Fibroblast of lung (primary cell): ENCODE results near the gene KIF1C. TPM values are rescaled to one million over a fixed set of nuclear protein-coding genes. Genes with fewer than 3 reads are reported as not detected.

Experiments
- DNase-seq, 2 donors: peaks; one replicate each; pipeline versions ENCODE4 v3.0.0 to v3.0.0-alpha.2; 2010; ENCODE audit warnings: low read depth in 2 of 2
- H2AFZ ChIP-seq: 2 replicates; pipeline ENCODE4 v1.5.1; 2012; ENCODE audit warnings: low read length, control low read depth, inconsistent platforms
- H3K27ac ChIP-seq: 2 replicates; pipeline ENCODE4 v1.5.1; 2011; ENCODE audit warnings: low read length, control low read depth; ENCODE audit not compliant: insufficient read depth
- H3K27me3 ChIP-seq: 2 replicates; pipeline ENCODE4 v1.5.1; 2011; ENCODE audit warnings: mild to moderate bottlenecking, low read length; ENCODE audit not compliant: control insufficient read depth, insufficient read depth
- H3K36me3 ChIP-seq: 2 replicates; pipeline ENCODE4 v1.5.1; 2011; ENCODE audit warnings: low read length; ENCODE audit not compliant: control insufficient read depth, insufficient read depth
- H3K4me1 ChIP-seq: 2 replicates; pipeline ENCODE4 v1.5.1; 2011; ENCODE audit warnings: low read length; ENCODE audit not compliant: control insufficient read depth, insufficient read depth; ENCODE audit errors: extremely low read depth
- H3K4me2 ChIP-seq: 2 replicates; pipeline ENCODE4 v1.5.1; 2011; ENCODE audit warnings: low read length, control low read depth; ENCODE audit not compliant: insufficient read depth; ENCODE audit errors: extremely low read depth
- H3K4me3 ChIP-seq, 4 experiments: fragments of 200-600 bp in 1 of 4; sonication (generic) in 1 of 4; replicated peaks in 1 of 4; 2 replicates each; pipeline ENCODE4 v1.5.1; 2011 to 2016; ENCODE audit warnings: low read length in 4 of 4, low read depth in 3 of 4, mild to moderate bottlenecking in 3 of 4, control low read depth in 2 of 4, inconsistent platforms in 1 of 4, mixed read lengths in 1 of 4; ENCODE audit not compliant: insufficient read depth in 1 of 4; ENCODE audit errors: control extremely low read depth in 1 of 4
- H3K79me2 ChIP-seq: 2 replicates; pipeline ENCODE4 v1.5.1; 2012; ENCODE audit warnings: mild to moderate bottlenecking, low read length, inconsistent platforms; ENCODE audit not compliant: control insufficient read depth, insufficient read depth
- H3K9ac ChIP-seq: 2 replicates; pipeline ENCODE4 v1.5.1; 2011; ENCODE audit warnings: mild to moderate bottlenecking, low read length, control low read depth; ENCODE audit not compliant: insufficient read depth
- H3K9me3 ChIP-seq: 2 replicates; pipeline ENCODE4 v1.5.1; 2012; ENCODE audit warnings: low read depth, low read length; ENCODE audit not compliant: control insufficient read depth, insufficient read depth
- H4K20me1 ChIP-seq: 2 replicates; pipeline ENCODE4 v1.5.1; 2011; ENCODE audit warnings: low read length; ENCODE audit not compliant: control insufficient read depth, insufficient read depth; ENCODE audit errors: extremely low read depth
- CTCF ChIP-seq, 2 donors: IDR thresholded peaks in 1 of 2; conservative IDR thresholded peaks in 1 of 2; 1 replicate in 1 of 2; 2 replicates in 1 of 2; pipeline ENCODE4 v1.5.1; 2011 to 2012; ENCODE audit warnings: low read length in 2 of 2, control low read depth in 1 of 2, inconsistent platforms in 1 of 2, low read depth in 1 of 2, mild to moderate bottlenecking in 1 of 2
- EZH2 ChIP-seq: IDR thresholded peaks from 2 replicates; pipeline ENCODE4 v1.5.1; 2012; ENCODE audit warnings: low read length, control low read depth, mild to moderate bottlenecking; ENCODE audit errors: missing control alignments
- polyA plus RNA-seq, 2 donors: library from polyadenylated mRNA; depleted of rRNA in 1 of 2; stranded (reverse) in 1 of 2; unstranded in 1 of 2; fragments of >200 nt; gene quantifications; 2 replicates each; pipeline ENCODE4 v1.2.1, GENCODE V29; 2011 to 2012; ENCODE audit warnings: missing spikeins in 1 of 2
- total RNA-seq: library from RNA; depleted of rRNA; stranded (reverse); fragments of >200 nt; gene quantifications from 2 replicates; pipeline ENCODE4 v1.2.1, GENCODE V29; 2014

The KIF1C gene
- total and polyA plus RNA-seq, 2 donors (not counting 1 experiment from before 2014, with no cell fraction given) = 70.5 to 86.0 TPM

- Histone ChIP-seq H3K9ac (peak overlapping the region; percentile 67), H3K9me3 (no peaks in the 10 kb centered on the region), H3K27ac (peak overlapping the region; percentile 61), H4K20me1 (no peaks in the 10 kb centered on the region), H3K4me3 (peak overlapping the region; percentile 68 to 95 (median 92)), H3K27me3 (no peaks in the 10 kb centered on the region), H3K79me2 (peaks cover 29% of the 10 kb centered on the region), H3K4me1 (peaks cover 12% of the 10 kb centered on the region), H2AFZ (no peak overlapping the region), H3K4me2 (peak overlapping the region; percentile 86), H3K36me3 (peaks cover 20% of the 10 kb centered on the region)
- DNase-seq = no peak
- TF ChIP-seq EZH2 (no peak), CTCF (conservative IDR thresholded peaks at IDR 0.05 in 1 of 2, IDR thresholded peaks at IDR 0.05 in 1 of 2; ENCODE audit: low read depth in 1 of 2, low read length in 2 of 2) (no peak)
These were observed 1.1 kb downstream of the KIF1C start for GRCh38 chr17:4998732-4999429.

DNA sequence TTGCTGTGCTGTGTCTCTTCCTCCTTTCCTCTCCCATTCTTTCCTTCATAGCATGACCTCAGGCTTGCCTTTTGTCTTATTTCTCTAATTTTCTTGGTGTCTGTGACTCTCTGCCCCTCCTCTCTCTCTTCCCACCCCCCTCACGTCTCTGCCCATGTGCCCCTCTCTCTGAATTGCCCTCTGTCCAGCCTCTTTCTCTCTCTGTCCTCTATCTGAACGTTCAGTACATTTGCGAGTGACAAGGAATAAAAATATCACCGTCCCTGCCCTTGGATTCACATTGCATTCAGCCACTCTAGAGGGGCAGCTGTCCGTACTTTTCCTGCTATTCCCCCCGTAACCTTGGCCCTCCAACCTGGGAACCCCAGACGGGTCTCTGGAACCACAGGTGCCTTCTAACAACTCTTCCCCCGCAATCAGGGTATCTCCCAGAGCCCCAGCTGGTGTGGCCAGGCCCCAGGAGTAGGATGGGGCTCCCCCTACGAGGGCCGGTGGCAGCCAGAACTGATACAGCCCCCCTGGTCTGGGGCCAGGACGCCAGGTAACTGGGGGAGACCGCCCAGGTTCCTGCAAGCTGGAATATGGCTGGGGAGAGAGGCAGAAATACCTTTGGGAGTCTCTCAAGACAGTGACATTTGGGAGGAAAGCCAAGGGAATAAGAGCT, 1.8 kb downstream of the KIF1C start:
- TF ChIP-seq EZH2 = no peak
- no peak for TF ChIP-seq CTCF (conservative IDR thresholded peaks at IDR 0.05 in 1 of 2, IDR thresholded peaks at IDR 0.05 in 1 of 2; ENCODE audit: low read depth in 1 of 2, low read length in 2 of 2)
- Histone ChIP-seq H3K36me3 (peaks cover 25% of the 10 kb centered on the region), H3K9ac (no peak overlapping the region), H3K4me3 (peak overlapping the region; percentile 68 to 95 (median 92)), H3K79me2 (peaks cover 29% of the 10 kb centered on the region), H2AFZ (no peak overlapping the region), H4K20me1 (no peaks in the 10 kb centered on the region), H3K27me3 (no peaks in the 10 kb centered on the region), H3K27ac (peak overlapping the region; percentile 12), H3K4me1 (peaks cover 12% of the 10 kb centered on the region), H3K9me3 (no peaks in the 10 kb centered on the region), H3K4me2 (peak overlapping the region; percentile 86)
- DNase-seq = no peak

DNA sequence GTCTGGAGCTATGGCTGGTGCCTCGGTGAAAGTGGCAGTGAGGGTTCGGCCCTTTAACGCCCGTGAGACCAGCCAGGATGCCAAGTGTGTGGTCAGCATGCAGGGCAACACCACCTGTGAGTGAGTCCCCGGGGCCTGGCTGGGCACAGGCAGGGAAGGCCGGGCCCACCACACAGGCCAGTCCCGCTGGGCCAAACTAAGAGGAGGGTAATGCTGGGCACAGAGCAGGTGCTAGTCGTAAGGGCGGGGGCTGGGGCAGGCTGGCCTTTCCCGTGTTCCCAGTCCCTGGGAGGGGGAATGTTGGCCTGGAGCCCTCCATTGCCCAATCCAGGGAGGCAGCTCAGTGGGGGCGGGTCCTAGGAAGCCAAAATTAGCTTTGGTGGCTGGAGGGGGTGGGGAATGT, 2.5 kb downstream of the KIF1C start:
- Histone ChIP-seq H3K9me3 (no peaks in the 10 kb centered on the region), H3K4me1 (peaks cover 12% of the 10 kb centered on the region), H3K9ac (no peak overlapping the region), H3K36me3 (peaks cover 30% of the 10 kb centered on the region), H3K4me2 (peak overlapping the region; percentile 42), H3K79me2 (peaks cover 29% of the 10 kb centered on the region), H4K20me1 (no peaks in the 10 kb centered on the region), H2AFZ (no peak overlapping the region), H3K4me3 (peak overlapping the region in 3 of 4 experiments; percentile 92 to 95 (median 93)), H3K27me3 (no peaks in the 10 kb centered on the region), H3K27ac (peak overlapping the region; percentile 12)
- no peak for DNase-seq
- TF ChIP-seq EZH2 = no peak
- no peak for TF ChIP-seq CTCF (conservative IDR thresholded peaks at IDR 0.05 in 1 of 2, IDR thresholded peaks at IDR 0.05 in 1 of 2; ENCODE audit: low read depth in 1 of 2, low read length in 2 of 2)
